ENCODE measurements around the gene DLG1.

Gene DLG1

DNA sequence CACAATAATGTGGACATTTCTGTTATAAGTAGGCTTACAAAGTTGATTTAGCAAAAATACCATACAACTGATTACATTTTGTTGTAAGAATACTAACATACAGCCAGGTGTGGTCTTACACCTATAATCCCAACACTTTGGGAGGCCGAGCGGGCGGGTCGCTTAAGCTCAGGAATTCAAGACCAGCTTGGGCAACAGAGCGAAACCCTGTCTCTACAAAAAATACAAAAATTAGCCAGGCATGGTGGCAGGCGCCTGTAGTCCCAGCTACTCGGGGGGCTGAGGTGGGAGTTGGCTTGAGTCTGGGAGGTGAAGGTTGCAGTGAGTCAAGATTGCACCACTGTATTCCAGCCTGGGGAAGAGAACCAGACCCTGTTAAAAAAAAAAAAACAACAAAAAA is 67.1 kb downstream of the DLG1 start:
- no peaks in the 10 kb centered on the region for H3K79me1 ChIP-seq (replicated peaks; ENCODE audit: low read length, poor library complexity, severe bottlenecking)
- peaks cover 1% of the 10 kb centered on the region for H3K4me1 ChIP-seq (ENCODE audit: control insufficient read depth, insufficient read depth, low read depth, low read length)
- no peak for DNase-seq
- H3K9ac ChIP-seq (ENCODE audit: low read length), result no peak overlapping the region
- no peak overlapping the region for H2BK5ac ChIP-seq (ENCODE audit: low read depth, low read length, poor library complexity, severe bottlenecking)
- no peak overlapping the region for H3K23ac ChIP-seq (ENCODE audit: low read length in 2 of 2)
- H2BK15ac ChIP-seq (ENCODE audit: low read depth, poor library complexity, severe bottlenecking), result no peak overlapping the region
- H3K14ac ChIP-seq (ENCODE audit: low read length in 2 of 2), result no peak overlapping the region
- H4K91ac ChIP-seq (ENCODE audit: low read length), result no peak overlapping the region
- H3K4me3 ChIP-seq (ENCODE audit: insufficient read depth in 1 of 2, low read depth in 1 of 2, low read length in 2 of 2), result no peak overlapping the region
- H3K27me3 ChIP-seq (ENCODE audit: control insufficient read depth in 1 of 2, insufficient read depth in 1 of 2, low read length in 2 of 2), result no peaks in the 10 kb centered on the region
- peaks cover 5 to 6% of the 10 kb centered on the region in 2 experiments for H3K36me3 ChIP-seq (ENCODE audit: control insufficient read depth in 1 of 2, insufficient read depth in 2 of 2, low read depth in 1 of 2, low read length in 2 of 2)
- no peak overlapping the region for H2BK120ac ChIP-seq (ENCODE audit: low read depth, low read length)
- H3K4ac ChIP-seq (ENCODE audit: low read depth in 1 of 2, low read length in 2 of 2), result no peak overlapping the region
- H3K18ac ChIP-seq (ENCODE audit: low read depth in 1 of 2, low read length in 2 of 2), result no peak overlapping the region
- H4K8ac ChIP-seq (ENCODE audit: low read length), result no peak overlapping the region
- WGBS, result 93% methylated on average over 4 of the region's 7 CpGs
- H3K9me3 ChIP-seq (ENCODE audit: control insufficient read depth, low read length), result no peaks in the 10 kb centered on the region
- no peak overlapping the region for H2BK12ac ChIP-seq (ENCODE audit: low read length in 2 of 2)
- H2AK5ac ChIP-seq (ENCODE audit: low read length, severe bottlenecking), result no peak overlapping the region
- H3K4me2 ChIP-seq (ENCODE audit: low read length, poor library complexity, severe bottlenecking), result no peak overlapping the region
- H2AFZ ChIP-seq (ENCODE audit: low read depth, low read length), result no peak overlapping the region
- H3K27ac ChIP-seq (ENCODE audit: low read length, poor library complexity, severe bottlenecking), result no peak overlapping the region

DNA sequence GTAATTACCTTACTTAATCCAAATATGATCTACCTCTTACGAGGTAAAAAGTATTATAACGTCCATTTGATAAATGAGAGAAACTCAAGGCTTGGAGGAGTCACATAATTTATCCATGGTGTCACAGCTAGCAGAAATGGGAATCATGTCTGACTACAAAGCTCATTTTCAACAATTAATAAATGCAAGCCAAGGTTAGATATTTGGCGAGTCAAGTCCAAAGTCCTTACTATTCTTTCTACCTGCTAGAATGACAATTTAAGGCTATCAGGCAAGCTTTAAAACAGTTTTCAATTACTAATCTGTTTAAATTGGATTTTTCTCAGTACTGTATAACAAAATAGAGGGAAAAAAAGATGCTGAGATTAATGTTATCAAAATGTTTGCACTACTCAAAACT is 68.6 kb downstream of the DLG1 start:
- WGBS, result 90% methylated on average over 2 of the region's 3 CpGs

GRCh38 chr3:197229178-197229577 is 69.2 kb downstream of the DLG1 start:
- H3K27ac ChIP-seq (ENCODE audit: low read length, poor library complexity, severe bottlenecking), result no peak overlapping the region
- H3K27me3 ChIP-seq (ENCODE audit: control insufficient read depth in 1 of 2, insufficient read depth in 1 of 2, low read length in 2 of 2), result no peaks in the 10 kb centered on the region
- no peak overlapping the region for H4K8ac ChIP-seq (ENCODE audit: low read length)
- no peak overlapping the region for H2BK15ac ChIP-seq (ENCODE audit: low read depth, poor library complexity, severe bottlenecking)
- no CpG with 5 or more reads among the region's 1 CpG for WGBS
- H2BK5ac ChIP-seq (ENCODE audit: low read depth, low read length, poor library complexity, severe bottlenecking), result no peak overlapping the region
- no peak for DNase-seq
- H2AFZ ChIP-seq (ENCODE audit: low read depth, low read length), result no peak overlapping the region
- no peak overlapping the region for H3K14ac ChIP-seq (ENCODE audit: low read length in 2 of 2)
- H3K36me3 ChIP-seq (ENCODE audit: control insufficient read depth in 1 of 2, insufficient read depth in 2 of 2, low read depth in 1 of 2, low read length in 2 of 2), result peaks cover 0 to 5% of the 10 kb centered on the region in 2 experiments
- no peak overlapping the region for H3K18ac ChIP-seq (ENCODE audit: low read depth in 1 of 2, low read length in 2 of 2)
- H3K9ac ChIP-seq (ENCODE audit: low read length), result no peak overlapping the region
- no peak overlapping the region for H3K23ac ChIP-seq (ENCODE audit: low read length in 2 of 2)
- H3K4me3 ChIP-seq (ENCODE audit: insufficient read depth in 1 of 2, low read depth in 1 of 2, low read length in 2 of 2), result no peak overlapping the region
- no peak overlapping the region for H3K4me2 ChIP-seq (ENCODE audit: low read length, poor library complexity, severe bottlenecking)
- no peaks in the 10 kb centered on the region for H3K9me3 ChIP-seq (ENCODE audit: control insufficient read depth, low read length)
- no peak overlapping the region for H4K91ac ChIP-seq (ENCODE audit: low read length)
- no peak overlapping the region for H3K4ac ChIP-seq (ENCODE audit: low read depth in 1 of 2, low read length in 2 of 2)
- no peaks in the 10 kb centered on the region for H3K79me1 ChIP-seq (replicated peaks; ENCODE audit: low read length, poor library complexity, severe bottlenecking)
- H2AK5ac ChIP-seq (ENCODE audit: low read length, severe bottlenecking), result no peak overlapping the region
- peaks cover 3% of the 10 kb centered on the region for H3K4me1 ChIP-seq (ENCODE audit: control insufficient read depth, insufficient read depth, low read depth, low read length)
- no peak overlapping the region for H2BK120ac ChIP-seq (ENCODE audit: low read depth, low read length)
- no peak overlapping the region for H2BK12ac ChIP-seq (ENCODE audit: low read length in 2 of 2)

More for the DNA sequence above, 68.6 kb downstream of the DLG1 start:
- no peak overlapping the region for H4K91ac ChIP-seq (ENCODE audit: low read length)
- no peak overlapping the region for H2BK12ac ChIP-seq (ENCODE audit: low read length in 2 of 2)
- H2AFZ ChIP-seq (ENCODE audit: low read depth, low read length), result no peak overlapping the region
- no peak overlapping the region for H3K9ac ChIP-seq (ENCODE audit: low read length)
- no peak overlapping the region for H3K4ac ChIP-seq (ENCODE audit: low read depth in 1 of 2, low read length in 2 of 2)
- no peak overlapping the region for H4K8ac ChIP-seq (ENCODE audit: low read length)
- H3K4me1 ChIP-seq (ENCODE audit: control insufficient read depth, insufficient read depth, low read depth, low read length), result peaks cover 3% of the 10 kb centered on the region
- H2BK120ac ChIP-seq (ENCODE audit: low read depth, low read length), result no peak overlapping the region
- no peak overlapping the region for H3K18ac ChIP-seq (ENCODE audit: low read depth in 1 of 2, low read length in 2 of 2)
- no peak overlapping the region for H3K23ac ChIP-seq (ENCODE audit: low read length in 2 of 2)
- H3K36me3 ChIP-seq (ENCODE audit: control insufficient read depth in 1 of 2, insufficient read depth in 2 of 2, low read depth in 1 of 2, low read length in 2 of 2), result peaks cover 0 to 5% of the 10 kb centered on the region in 2 experiments
- no peak overlapping the region for H3K4me2 ChIP-seq (ENCODE audit: low read length, poor library complexity, severe bottlenecking)
- DNase-seq, result no peak
- no peak overlapping the region for H2AK5ac ChIP-seq (ENCODE audit: low read length, severe bottlenecking)
- no peaks in the 10 kb centered on the region for H3K27me3 ChIP-seq (ENCODE audit: control insufficient read depth in 1 of 2, insufficient read depth in 1 of 2, low read length in 2 of 2)
- H3K9me3 ChIP-seq (ENCODE audit: control insufficient read depth, low read length), result no peaks in the 10 kb centered on the region
- no peak overlapping the region for H2BK15ac ChIP-seq (ENCODE audit: low read depth, poor library complexity, severe bottlenecking)
- H3K14ac ChIP-seq (ENCODE audit: low read length in 2 of 2), result no peak overlapping the region
- no peak overlapping the region for H3K4me3 ChIP-seq (ENCODE audit: insufficient read depth in 1 of 2, low read depth in 1 of 2, low read length in 2 of 2)
- no peaks in the 10 kb centered on the region for H3K79me1 ChIP-seq (replicated peaks; ENCODE audit: low read length, poor library complexity, severe bottlenecking)
- H3K27ac ChIP-seq (ENCODE audit: low read length, poor library complexity, severe bottlenecking), result no peak overlapping the region
- no peak overlapping the region for H2BK5ac ChIP-seq (ENCODE audit: low read depth, low read length, poor library complexity, severe bottlenecking)

DNA sequence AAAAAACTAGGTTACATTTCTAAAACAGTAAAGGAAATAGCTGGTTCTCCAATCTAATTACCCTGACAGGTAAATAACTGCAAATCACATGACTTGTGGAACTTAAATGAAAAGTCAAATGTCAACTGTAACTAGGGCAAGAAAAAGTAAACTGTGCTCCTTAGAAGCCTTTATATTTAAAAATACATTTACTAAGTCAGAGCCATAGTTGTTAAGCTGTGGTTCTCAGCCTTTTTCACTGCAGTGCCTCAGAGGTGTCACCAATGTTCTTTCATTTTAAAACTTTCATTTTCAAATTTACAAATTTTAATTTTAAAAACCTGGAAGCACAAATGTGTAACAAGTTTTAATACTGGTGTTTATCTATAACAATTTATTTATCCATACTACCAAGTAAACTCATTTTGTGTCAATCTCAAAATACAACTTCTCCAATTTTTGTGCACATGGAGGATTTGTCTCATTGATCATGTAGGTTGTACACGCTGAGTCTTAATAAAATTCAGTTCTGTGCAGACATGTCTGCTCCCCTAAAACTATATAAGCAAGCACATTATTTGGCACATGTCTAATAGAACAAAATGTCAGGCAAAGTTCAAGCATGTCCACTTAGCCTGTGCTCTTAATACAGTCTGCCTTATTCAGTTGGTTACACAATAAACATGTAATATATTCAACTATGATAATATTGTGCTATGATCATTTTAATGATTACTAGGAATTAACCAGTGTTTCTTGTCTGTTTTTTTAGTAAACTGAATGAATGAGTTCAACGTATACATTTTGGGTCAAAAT is 70.4 kb downstream of the DLG1 start:
- Histone ChIP-seq H2BK120ac (ENCODE audit: low read depth, low read length) (no peak overlapping the region), H2AK5ac (ENCODE audit: low read length, severe bottlenecking) (no peak overlapping the region), H2BK5ac (ENCODE audit: low read depth, low read length, poor library complexity, severe bottlenecking) (no peak overlapping the region), H3K4me2 (ENCODE audit: low read length, poor library complexity, severe bottlenecking) (no peak overlapping the region), H2BK15ac (ENCODE audit: low read depth, poor library complexity, severe bottlenecking) (no peak overlapping the region), H3K4me3 (ENCODE audit: insufficient read depth in 1 of 2, low read depth in 1 of 2, low read length in 2 of 2) (no peak overlapping the region), H2BK12ac (ENCODE audit: low read length in 2 of 2) (no peak overlapping the region), H3K79me1 (replicated peaks; ENCODE audit: low read length, poor library complexity, severe bottlenecking) (no peaks in the 10 kb centered on the region), H3K4ac (ENCODE audit: low read depth in 1 of 2, low read length in 2 of 2) (no peak overlapping the region), H3K23ac (ENCODE audit: low read length in 2 of 2) (no peak overlapping the region), H3K27ac (ENCODE audit: low read length, poor library complexity, severe bottlenecking) (no peak overlapping the region), H3K27me3 (ENCODE audit: control insufficient read depth in 1 of 2, insufficient read depth in 1 of 2, low read length in 2 of 2) (no peaks in the 10 kb centered on the region), H4K8ac (ENCODE audit: low read length) (no peak overlapping the region), H3K36me3 (ENCODE audit: control insufficient read depth in 1 of 2, insufficient read depth in 2 of 2, low read depth in 1 of 2, low read length in 2 of 2) (peaks cover 0 to 2% of the 10 kb centered on the region in 2 experiments), H3K14ac (ENCODE audit: low read length in 2 of 2) (no peak overlapping the region), H2AFZ (ENCODE audit: low read depth, low read length) (no peak overlapping the region), H3K9ac (ENCODE audit: low read length) (no peak overlapping the region), H3K4me1 (ENCODE audit: control insufficient read depth, insufficient read depth, low read depth, low read length) (peaks cover 2% of the 10 kb centered on the region), H3K18ac (ENCODE audit: low read depth in 1 of 2, low read length in 2 of 2) (no peak overlapping the region), H3K9me3 (ENCODE audit: control insufficient read depth, low read length) (no peaks in the 10 kb centered on the region), H4K91ac (ENCODE audit: low read length) (no peak overlapping the region)
- 100% methylated on average over 1 of the region's 2 CpGs for WGBS
- no peak for DNase-seq
